ENCODE results near the gene PSMG1. TPM values are rescaled to one million over a fixed set of nuclear protein-coding genes. Genes with fewer than 3 reads are reported as not detected.

The PSMG1 gene
- polyA plus RNA-seq, 4 donors: 27.3 to 68.2 (median 48.7) TPM

DNA sequence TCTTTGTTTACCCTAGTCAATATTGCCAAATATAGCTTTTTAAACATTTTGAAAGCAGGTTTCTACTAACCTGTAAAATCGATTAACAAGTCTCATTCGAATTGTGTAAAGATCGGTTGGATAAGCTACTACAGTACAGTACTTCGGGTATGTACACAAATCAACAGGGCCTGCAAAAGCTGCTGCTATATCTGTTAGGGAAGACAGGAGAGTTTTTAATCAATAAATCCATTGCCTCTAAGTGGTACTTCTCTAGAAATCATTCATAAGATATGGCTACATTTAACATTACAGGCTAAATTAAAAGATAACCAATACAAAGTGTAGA, 34.8 kb upstream of the PSMG1 start:
- no peak overlapping the region for H3K27ac ChIP-seq (ENCODE audit: low read depth in 1 of 3, low read length in 2 of 3)
- DNase-seq (no peak), FAIRE-seq (no peak)
- peaks cover 3 to 27% (median 9%) of the 10 kb centered on the region in 3 donors for H3K36me3 ChIP-seq (ENCODE audit: control insufficient read depth in 3 of 3, insufficient read depth in 2 of 3, low read depth in 1 of 3, low read length in 3 of 3)
- no peaks in the 10 kb centered on the region for H3K4me1 ChIP-seq (ENCODE audit: control insufficient read depth in 3 of 3, insufficient read depth in 2 of 3, low read depth in 1 of 3, low read length in 2 of 3)
- WGBS, 3 donors: 81 to 88% (median 83%) methylated on average over 4 of the region's 4 CpGs
- no peaks in the 10 kb centered on the region for H3K27me3 ChIP-seq (ENCODE audit: control insufficient read depth in 3 of 3, insufficient read depth in 3 of 3, low read length in 3 of 3)
- no peaks in the 10 kb centered on the region for H3K9me3 ChIP-seq (ENCODE audit: control insufficient read depth in 2 of 2, insufficient read depth in 1 of 2, low read depth in 1 of 2, low read length in 1 of 2)
- no peak overlapping the region for H3K4me3 ChIP-seq (ENCODE audit: low read depth in 1 of 3, low read length in 3 of 3)

DNA sequence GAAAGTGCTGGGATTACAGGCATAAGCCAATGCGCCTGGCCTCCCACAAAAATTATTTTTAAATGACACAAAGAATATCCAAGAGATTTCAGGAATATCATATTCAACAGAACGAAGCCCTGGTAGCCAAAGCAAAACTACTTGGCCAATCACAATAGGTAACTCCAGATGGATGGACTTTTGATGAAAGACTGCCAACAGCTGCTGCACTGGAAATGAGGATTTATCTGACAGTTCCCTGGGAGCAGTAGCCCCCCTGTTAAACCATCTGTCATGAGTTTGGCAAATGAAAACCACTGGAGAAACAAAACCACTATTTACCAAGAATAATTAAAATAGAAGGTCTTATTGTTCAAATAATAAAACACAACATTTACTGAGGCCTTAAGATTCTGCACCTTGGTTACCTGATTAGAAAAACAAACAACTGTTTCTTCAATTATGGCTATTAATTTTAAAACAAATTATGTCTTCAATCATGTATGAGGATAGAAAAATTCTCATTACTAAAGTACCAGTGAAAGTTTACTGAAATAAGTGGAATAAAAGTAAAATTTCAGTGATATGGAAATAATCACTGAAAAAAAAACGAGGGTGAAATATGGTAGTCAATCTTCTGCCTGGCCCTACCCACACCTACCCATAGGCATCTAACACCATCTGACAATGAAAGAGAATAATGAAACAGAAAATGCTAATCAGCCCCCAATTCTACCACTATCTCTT, 34.3 kb upstream of the PSMG1 start:
- peaks cover 3 to 27% (median 9%) of the 10 kb centered on the region in 3 donors for H3K36me3 ChIP-seq (ENCODE audit: control insufficient read depth in 3 of 3, insufficient read depth in 2 of 3, low read depth in 1 of 3, low read length in 3 of 3)
- H3K4me1 ChIP-seq (ENCODE audit: control insufficient read depth in 3 of 3, insufficient read depth in 2 of 3, low read depth in 1 of 3, low read length in 2 of 3): no peaks in the 10 kb centered on the region
- no peak for FAIRE-seq
- H3K27ac ChIP-seq (ENCODE audit: low read depth in 1 of 3, low read length in 2 of 3): no peak overlapping the region
- no peak overlapping the region for H3K4me3 ChIP-seq (ENCODE audit: low read depth in 1 of 3, low read length in 3 of 3)
- H3K27me3 ChIP-seq (ENCODE audit: control insufficient read depth in 3 of 3, insufficient read depth in 3 of 3, low read length in 3 of 3): no peaks in the 10 kb centered on the region
- 81 to 89% (median 88%) methylated on average over 3 of the region's 3 CpGs for WGBS, 3 donors
- no peak for DNase-seq
- no peaks in the 10 kb centered on the region for H3K9me3 ChIP-seq (ENCODE audit: control insufficient read depth in 2 of 2, insufficient read depth in 1 of 2, low read depth in 1 of 2, low read length in 1 of 2)

DNA sequence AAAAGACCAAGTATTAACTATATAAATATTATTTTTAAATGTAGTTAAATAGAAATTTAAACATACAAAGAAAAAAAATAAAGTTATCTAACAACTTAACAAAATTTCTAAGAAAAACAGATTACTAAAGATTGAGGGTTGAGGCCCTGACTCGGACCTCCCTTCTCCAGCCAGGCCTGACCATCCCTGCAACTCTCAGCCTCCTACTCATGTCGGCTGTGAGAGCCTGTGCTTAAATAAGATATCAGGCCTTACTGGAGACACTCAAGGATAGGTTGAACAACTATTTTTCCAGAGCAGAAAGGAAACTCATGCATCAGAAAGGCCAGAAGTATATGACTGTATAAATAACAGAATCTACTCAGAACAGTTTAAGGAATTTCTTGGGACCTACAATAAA, 33.0 kb upstream of the PSMG1 start:
- Histone ChIP-seq H3K4me1 (ENCODE audit: control insufficient read depth in 3 of 3, insufficient read depth in 2 of 3, low read depth in 1 of 3, low read length in 2 of 3) (no peaks in the 10 kb centered on the region), H3K27ac (ENCODE audit: low read depth in 1 of 3, low read length in 2 of 3) (no peak overlapping the region), H3K9me3 (ENCODE audit: control insufficient read depth in 2 of 2, insufficient read depth in 1 of 2, low read depth in 1 of 2, low read length in 1 of 2) (no peaks in the 10 kb centered on the region), H3K36me3 (ENCODE audit: control insufficient read depth in 3 of 3, insufficient read depth in 2 of 3, low read depth in 1 of 3, low read length in 3 of 3) (peaks cover 3 to 23% (median 7%) of the 10 kb centered on the region in 3 donors), H3K27me3 (ENCODE audit: control insufficient read depth in 3 of 3, insufficient read depth in 3 of 3, low read length in 3 of 3) (no peaks in the 10 kb centered on the region), H3K4me3 (ENCODE audit: low read depth in 1 of 3, low read length in 3 of 3) (no peak overlapping the region)
- DNase-seq: no peak
- no peak for FAIRE-seq
- 84 to 96% (median 94%) methylated on average over 2 of the region's 2 CpGs for WGBS, 3 donors

DNA sequence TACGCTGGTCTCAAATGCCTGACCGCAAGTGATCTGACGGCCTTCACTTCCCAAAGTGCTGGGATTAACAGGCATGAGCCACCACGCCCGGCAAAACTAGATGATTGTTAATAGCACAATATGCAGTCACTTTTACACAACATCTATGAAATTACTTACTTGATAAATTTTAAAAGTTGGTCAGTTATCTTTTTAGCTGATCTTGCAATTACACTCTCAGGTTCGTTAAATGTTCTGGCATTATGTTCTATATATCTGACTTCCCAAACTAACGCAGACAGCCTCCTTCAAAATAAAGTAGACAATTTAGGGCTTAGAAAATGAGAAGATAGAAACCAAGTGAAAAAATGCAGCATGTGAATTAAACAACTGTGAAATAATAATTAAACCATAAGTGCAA, 31.8 kb upstream of the PSMG1 start:
- H3K36me3 ChIP-seq (ENCODE audit: control insufficient read depth in 3 of 3, insufficient read depth in 2 of 3, low read depth in 1 of 3, low read length in 3 of 3): peaks cover 5 to 19% (median 5%) of the 10 kb centered on the region in 3 donors
- WGBS, 3 donors: 93 to 94% (median 94%) methylated on average over 7 of the region's 7 CpGs
- H3K27ac ChIP-seq (ENCODE audit: low read depth in 1 of 3, low read length in 2 of 3): no peak overlapping the region
- no peak for FAIRE-seq
- no peaks in the 10 kb centered on the region for H3K9me3 ChIP-seq (ENCODE audit: control insufficient read depth in 2 of 2, insufficient read depth in 1 of 2, low read depth in 1 of 2, low read length in 1 of 2)
- H3K27me3 ChIP-seq (ENCODE audit: control insufficient read depth in 3 of 3, insufficient read depth in 3 of 3, low read length in 3 of 3): no peaks in the 10 kb centered on the region
- DNase-seq: no peak
- H3K4me1 ChIP-seq (ENCODE audit: control insufficient read depth in 3 of 3, insufficient read depth in 2 of 3, low read depth in 1 of 3, low read length in 2 of 3): no peaks in the 10 kb centered on the region
- no peak overlapping the region for H3K4me3 ChIP-seq (ENCODE audit: low read depth in 1 of 3, low read length in 3 of 3)

DNA sequence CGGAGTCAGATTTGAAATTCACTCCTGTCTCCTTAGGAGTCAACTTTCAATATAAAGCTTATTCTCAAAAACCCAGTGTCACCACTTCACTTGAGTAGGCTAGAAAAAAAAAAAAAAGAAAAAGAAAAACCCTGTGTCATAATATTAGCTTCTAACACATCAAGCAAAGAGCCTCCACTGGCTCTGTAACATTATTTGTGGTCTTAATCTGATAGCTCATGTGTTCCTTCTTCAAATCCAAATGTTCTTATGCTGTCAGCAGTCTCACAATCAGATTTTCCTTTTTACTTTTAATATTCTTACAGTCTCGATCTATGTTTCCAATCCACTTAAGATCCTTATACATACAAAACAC, 26.1 kb upstream of the PSMG1 start:
- no peak overlapping the region for H3K4me3 ChIP-seq (ENCODE audit: low read depth in 1 of 3, low read length in 3 of 3)
- 66 to 90% (median 83%) methylated on average over 2 of the region's 2 CpGs for WGBS, 3 donors
- FAIRE-seq: no peak
- no peaks in the 10 kb centered on the region for H3K27me3 ChIP-seq (ENCODE audit: control insufficient read depth in 3 of 3, insufficient read depth in 3 of 3, low read length in 3 of 3)
- no peak for DNase-seq
- peak overlapping the region in 1 of 3 donors; percentile 68 for H3K27ac ChIP-seq (ENCODE audit: low read depth in 1 of 3, low read length in 2 of 3)
- H3K4me1 ChIP-seq (ENCODE audit: control insufficient read depth in 3 of 3, insufficient read depth in 2 of 3, low read depth in 1 of 3, low read length in 2 of 3): peaks cover 0 to 7% (median 0%) of the 10 kb centered on the region in 3 donors
- no peaks in the 10 kb centered on the region for H3K9me3 ChIP-seq (ENCODE audit: control insufficient read depth in 2 of 2, insufficient read depth in 1 of 2, low read depth in 1 of 2, low read length in 1 of 2)
- peaks cover 5 to 22% (median 11%) of the 10 kb centered on the region in 3 donors for H3K36me3 ChIP-seq (ENCODE audit: control insufficient read depth in 3 of 3, insufficient read depth in 2 of 3, low read depth in 1 of 3, low read length in 3 of 3)

DNA sequence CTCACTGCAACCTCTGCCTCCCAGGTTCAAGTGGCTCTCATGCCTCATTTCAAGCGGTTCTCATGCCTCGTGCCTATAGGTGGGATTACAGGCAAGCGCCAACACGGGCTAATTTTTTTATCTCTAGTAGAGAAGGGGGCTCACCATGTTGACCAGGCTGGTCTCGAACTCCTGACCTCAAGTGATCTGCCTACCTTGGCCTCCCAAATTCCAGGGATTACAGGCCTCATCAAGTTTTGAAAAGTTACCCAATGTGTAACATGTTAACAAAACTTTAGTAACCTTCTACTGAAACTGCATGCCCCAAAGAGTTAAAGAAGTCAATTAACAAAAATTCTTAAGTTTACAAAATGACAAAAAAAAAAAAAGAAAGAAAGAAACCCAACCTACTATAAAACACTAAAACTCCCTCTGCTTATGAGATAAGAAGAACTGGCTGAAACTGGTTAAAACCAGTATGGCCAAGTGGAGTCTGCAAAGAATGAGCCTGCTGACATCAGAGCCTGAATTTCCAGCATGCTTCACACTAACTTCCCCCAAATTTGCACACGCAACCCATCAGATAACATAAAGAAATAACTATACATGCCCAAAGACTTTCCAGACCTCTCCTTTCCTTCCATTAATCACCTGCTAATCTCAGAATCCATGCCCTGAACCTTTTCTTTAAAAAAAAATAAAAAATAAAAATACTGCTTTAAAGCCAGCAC, 25.5 kb upstream of the PSMG1 start:
- H3K9me3 ChIP-seq (ENCODE audit: control insufficient read depth in 2 of 2, insufficient read depth in 1 of 2, low read depth in 1 of 2, low read length in 1 of 2): no peaks in the 10 kb centered on the region
- WGBS, 3 donors: 84 to 90% (median 86%) methylated on average over 6 of the region's 6 CpGs
- peaks cover 0 to 7% (median 0%) of the 10 kb centered on the region in 3 donors for H3K4me1 ChIP-seq (ENCODE audit: control insufficient read depth in 3 of 3, insufficient read depth in 2 of 3, low read depth in 1 of 3, low read length in 2 of 3)
- H3K27ac ChIP-seq (ENCODE audit: low read depth in 1 of 3, low read length in 2 of 3): peak overlapping the region in 1 of 3 donors; percentile 68
- no peak overlapping the region for H3K4me3 ChIP-seq (ENCODE audit: low read depth in 1 of 3, low read length in 3 of 3)
- DNase-seq (peak; percentile 20 to 93), FAIRE-seq (no peak)
- H3K36me3 ChIP-seq (ENCODE audit: control insufficient read depth in 3 of 3, insufficient read depth in 2 of 3, low read depth in 1 of 3, low read length in 3 of 3): peaks cover 5 to 23% (median 9%) of the 10 kb centered on the region in 3 donors
- no peaks in the 10 kb centered on the region for H3K27me3 ChIP-seq (ENCODE audit: control insufficient read depth in 3 of 3, insufficient read depth in 3 of 3, low read length in 3 of 3)

DNA sequence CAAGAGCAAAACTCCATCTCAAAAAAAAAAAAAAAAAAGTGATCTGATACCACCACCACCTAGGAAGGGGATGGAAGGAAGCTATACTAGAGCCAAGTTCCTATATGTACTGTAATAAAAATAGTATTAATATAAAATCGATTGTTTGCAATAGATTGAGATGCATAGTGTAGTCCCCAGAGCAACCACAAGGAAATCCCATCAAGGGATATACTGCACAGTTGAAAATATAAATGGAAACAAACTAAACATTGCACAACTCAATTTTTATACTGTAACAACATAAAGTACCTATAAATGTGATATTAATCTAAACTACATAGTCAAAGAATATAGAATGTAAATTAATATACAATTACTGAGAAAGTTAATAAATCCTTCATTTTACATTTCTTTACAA, 20.9 kb upstream of the PSMG1 start:
- peaks cover 11 to 43% (median 23%) of the 10 kb centered on the region in 3 donors for H3K36me3 ChIP-seq (ENCODE audit: control insufficient read depth in 3 of 3, insufficient read depth in 2 of 3, low read depth in 1 of 3, low read length in 3 of 3)

DNA sequence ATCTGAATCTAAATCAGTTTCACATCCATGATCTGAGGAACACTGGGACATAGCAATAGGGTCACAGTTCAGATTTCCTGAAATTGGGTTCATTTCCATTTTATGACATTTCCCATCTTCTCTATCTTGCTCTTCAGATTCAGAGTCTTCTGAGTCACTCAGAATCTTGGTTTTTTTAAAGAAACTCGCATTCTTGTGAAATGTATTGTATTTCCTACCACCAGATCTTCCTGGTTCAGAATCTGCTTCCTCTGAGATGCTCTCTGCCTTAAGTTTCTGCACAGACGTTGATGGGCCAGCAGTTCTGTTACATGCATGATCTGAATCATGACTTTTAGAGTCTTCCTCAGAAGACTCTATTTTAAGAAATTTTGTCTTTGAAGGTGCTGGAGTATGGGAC, 15.5 kb upstream of the PSMG1 start:
- no peak for DNase-seq
- H3K4me1 ChIP-seq (ENCODE audit: control insufficient read depth in 3 of 3, insufficient read depth in 2 of 3, low read depth in 1 of 3, low read length in 2 of 3): no peaks in the 10 kb centered on the region
- no peaks in the 10 kb centered on the region for H3K27me3 ChIP-seq (ENCODE audit: control insufficient read depth in 3 of 3, insufficient read depth in 3 of 3, low read length in 3 of 3)
- H3K36me3 ChIP-seq (ENCODE audit: control insufficient read depth in 3 of 3, insufficient read depth in 2 of 3, low read depth in 1 of 3, low read length in 3 of 3): peaks cover 14 to 28% (median 21%) of the 10 kb centered on the region in 3 donors
- no peak overlapping the region for H3K4me3 ChIP-seq (ENCODE audit: low read depth in 1 of 3, low read length in 3 of 3)
- no peaks in the 10 kb centered on the region for H3K9me3 ChIP-seq (ENCODE audit: control insufficient read depth in 2 of 2, insufficient read depth in 1 of 2, low read depth in 1 of 2, low read length in 1 of 2)
- FAIRE-seq: no peak
- 83 to 87% (median 83%) methylated on average over 2 of the region's 2 CpGs for WGBS, 3 donors
- H3K27ac ChIP-seq (ENCODE audit: low read depth in 1 of 3, low read length in 2 of 3): no peak overlapping the region

More for the DNA sequence above, 20.9 kb upstream of the PSMG1 start:
- WGBS, 3 donors: 75 to 82% (median 76%) methylated on average over 1 of the region's 1 CpG
- no peaks in the 10 kb centered on the region for H3K27me3 ChIP-seq (ENCODE audit: control insufficient read depth in 3 of 3, insufficient read depth in 3 of 3, low read length in 3 of 3)
- H3K4me3 ChIP-seq (ENCODE audit: low read depth in 1 of 3, low read length in 3 of 3): no peak overlapping the region
- DNase-seq (no peak), FAIRE-seq (no peak)
- peaks cover 0 to 7% (median 0%) of the 10 kb centered on the region in 3 donors for H3K4me1 ChIP-seq (ENCODE audit: control insufficient read depth in 3 of 3, insufficient read depth in 2 of 3, low read depth in 1 of 3, low read length in 2 of 3)
- no peaks in the 10 kb centered on the region for H3K9me3 ChIP-seq (ENCODE audit: control insufficient read depth in 2 of 2, insufficient read depth in 1 of 2, low read depth in 1 of 2, low read length in 1 of 2)
- no peak overlapping the region for H3K27ac ChIP-seq (ENCODE audit: low read depth in 1 of 3, low read length in 2 of 3)

Data from small intestine (tissue), 7 donors.